IPS-NIHi7 (cell line): ENCODE results near the gene WDFY2.
"Not testable (repeated sequence)": the region's sequence is repeated elsewhere in the genome, so short reads cannot be mapped to it uniquely, and the experiment has no call there.

ENCODE experiments used
- DNase-seq: peaks from one replicate; pipeline ENCODE4 v3.0.0; 2012; ENCODE audit warnings: mixed read lengths; ENCODE audit errors: extremely low spot score

Gene WDFY2

DNA sequence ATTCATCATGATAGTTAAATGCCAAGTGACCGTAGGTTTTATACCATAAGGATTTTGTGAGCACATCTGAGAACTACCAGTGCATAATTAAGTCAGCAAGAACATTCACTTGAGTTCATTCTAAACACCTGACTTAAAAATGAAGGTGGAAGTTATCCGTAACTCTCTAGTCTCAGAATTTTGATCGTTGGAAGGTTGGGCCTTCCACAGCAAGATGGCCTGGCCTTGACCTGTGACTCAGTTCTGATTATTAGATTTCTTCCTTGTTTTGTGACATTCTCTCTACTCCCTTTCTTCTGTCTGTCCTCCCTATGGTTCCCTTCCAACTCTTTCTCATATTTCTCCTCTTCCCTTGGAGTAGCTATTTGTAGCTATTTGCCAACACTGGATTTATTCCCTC lies 20.0 kb upstream of the WDFY2 start:
- no peak for DNase-seq

- DNase-seq: no peak
These were observed 19.6 kb upstream of the WDFY2 start for GRCh38 chr13:51564671-51565070.

DNA sequence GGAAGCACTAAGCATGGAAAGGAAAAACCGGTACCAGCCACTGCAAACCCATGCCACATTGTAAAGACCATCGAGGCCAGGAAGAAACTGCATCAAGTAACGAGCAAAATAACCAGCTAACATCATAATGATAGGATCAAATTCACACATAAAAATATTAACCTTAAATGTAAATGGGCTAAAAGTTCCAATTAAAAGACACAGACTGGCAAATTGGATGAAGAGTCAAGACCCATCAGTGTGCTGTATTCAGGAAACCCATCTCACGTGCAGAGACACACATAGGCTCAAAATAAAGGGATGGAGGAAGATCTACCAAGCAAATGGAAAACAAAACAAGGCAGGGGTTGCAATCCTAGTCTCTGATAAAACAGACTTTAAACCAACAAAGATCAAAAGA lies 15.3 kb upstream of the WDFY2 start:
- not testable (repeated sequence) for DNase-seq

DNA sequence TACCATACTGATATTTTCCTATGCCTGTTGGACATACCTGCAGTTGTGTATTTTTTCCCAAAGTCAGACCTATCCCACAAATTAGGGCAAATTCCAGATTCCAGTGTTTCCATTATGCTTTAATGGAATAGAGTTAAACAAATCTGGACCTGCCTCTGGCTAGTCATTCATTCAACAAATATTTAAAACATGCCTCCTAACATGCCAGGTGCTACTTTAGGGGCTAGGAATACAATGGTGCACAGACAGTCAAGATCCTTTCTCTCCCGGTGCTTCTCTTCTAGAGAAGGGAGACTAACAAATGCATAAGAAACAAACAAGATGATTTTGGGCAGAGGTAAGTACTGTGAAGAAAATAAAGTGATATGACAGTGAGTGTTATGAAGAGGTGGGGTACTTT lies 7.5 kb upstream of the WDFY2 start:
- no peak for DNase-seq

DNA sequence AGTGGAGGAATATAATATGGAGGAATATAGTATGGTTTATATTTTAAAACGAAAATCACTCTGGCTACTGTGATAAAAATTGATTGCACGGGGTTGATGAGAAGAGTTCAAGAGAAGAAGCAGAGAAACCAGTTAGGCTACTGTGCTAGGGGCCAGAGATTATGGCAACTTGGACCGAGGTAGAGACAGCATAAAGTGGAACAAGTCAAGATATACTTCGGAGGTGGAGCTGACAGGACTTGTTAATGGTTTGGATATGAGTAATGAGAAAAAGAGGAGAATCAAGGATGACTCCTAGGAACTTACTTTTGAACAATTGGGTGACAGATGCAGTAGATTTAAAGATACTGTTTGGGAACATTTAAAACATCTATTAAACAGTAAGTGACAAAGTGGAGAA lies 6.6 kb upstream of the WDFY2 start:
- DNase-seq: no peak

DNA sequence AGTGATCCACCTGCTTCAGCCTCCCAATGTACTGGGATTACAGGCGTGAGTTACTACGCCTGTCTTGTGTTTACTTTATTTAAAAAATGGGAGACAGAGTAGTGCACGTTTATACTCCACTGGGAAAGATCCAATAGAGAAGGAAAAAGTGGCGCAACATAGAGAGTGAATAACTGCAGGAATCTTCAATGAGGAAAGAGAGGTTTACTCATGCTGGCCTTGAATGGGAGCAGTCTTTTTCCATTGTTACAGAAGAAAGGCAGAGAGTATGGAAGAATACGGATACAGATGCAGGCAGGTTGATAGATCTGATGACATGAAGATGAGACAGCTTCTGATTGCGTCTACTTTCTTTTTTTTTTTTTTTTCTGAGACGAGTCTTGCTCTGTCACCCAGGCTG lies 4.6 kb upstream of the WDFY2 start:
- no peak for DNase-seq

DNA sequence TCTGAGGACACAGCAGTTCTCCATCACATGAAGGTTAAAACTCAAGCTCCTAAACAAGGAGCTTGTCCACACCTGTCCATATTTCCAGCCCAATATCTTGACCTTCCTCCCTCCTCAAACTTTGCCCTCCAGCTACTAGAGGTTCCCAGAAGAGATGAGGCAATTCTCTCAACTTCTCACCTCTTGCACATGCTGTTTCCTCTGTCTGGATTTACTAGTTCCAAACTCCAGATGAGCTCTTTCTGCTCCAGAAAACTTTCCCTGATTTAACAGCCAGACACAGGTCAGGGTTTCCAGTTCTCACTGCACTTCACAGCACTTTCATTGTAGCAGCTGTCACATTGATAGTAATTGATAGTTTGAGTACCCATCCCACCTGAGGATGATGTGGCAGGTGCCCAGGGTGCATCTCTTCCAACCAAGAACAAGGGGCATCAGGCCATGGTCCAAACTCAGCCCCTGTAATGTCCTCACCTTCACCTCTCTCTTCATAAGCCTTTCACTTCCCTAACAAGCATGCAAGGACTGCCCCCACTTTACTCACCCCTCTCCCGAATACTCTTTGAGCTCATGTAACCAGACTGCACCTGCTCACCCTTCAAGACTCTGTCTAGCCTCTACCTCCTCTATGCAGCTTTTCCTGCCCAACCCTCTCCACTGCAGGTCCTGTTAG lies 3.0 kb upstream of the WDFY2 start:
- DNase-seq: no peak

- peak; percentile 93 for DNase-seq
These were observed 790 bp upstream of the WDFY2 start for GRCh38 chr13:51583469-51583874.

DNA sequence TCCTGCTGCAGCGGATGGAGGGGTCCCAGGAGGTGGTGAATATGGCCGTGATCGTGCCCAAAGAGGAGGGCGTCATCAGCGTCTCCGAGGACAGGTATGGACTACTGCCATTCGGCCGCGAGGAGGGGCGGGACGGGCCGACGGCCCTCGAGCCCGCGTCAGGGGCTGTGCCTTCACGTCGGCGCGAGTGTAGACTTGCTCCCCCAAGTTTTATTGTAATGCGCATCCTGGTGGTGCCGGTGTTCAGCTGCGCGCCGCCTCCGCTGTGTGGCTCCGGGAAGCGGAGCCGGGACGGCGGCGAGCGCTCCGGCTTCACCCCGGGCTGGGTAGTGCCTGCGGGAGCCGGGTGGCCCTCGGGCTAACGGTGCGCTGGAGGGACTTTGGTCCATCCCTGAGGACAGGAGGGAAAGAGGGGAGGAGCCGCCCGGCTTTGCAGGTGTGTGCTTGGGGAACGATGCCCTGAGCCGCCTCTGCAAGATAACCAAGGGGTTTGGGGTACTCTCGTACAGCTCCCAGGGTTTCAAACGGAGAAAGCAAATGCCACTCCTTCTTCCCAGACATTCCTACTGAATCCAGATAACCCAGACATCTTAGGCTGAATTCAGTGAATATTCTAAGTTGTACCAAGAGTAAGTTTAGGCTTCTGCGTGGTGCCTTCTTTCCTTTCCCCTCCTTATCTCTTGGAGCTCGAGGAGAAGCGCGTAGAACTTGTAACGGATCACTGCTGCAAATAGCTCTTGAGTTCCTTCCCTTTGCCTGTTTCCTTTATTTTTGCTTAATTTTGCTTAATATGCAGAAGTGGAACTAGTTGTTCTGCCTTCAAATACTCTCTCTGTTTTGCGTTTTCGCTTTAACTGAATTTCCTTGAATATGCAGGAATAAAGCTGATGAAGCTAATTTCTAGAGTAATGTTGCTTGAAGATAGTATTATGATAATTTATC lies 740 bp downstream of the WDFY2 start:
- peak; percentile 36 for DNase-seq

- no peak for DNase-seq
These were observed 1.4 kb downstream of the WDFY2 start for GRCh38 chr13:51585696-51586095.

- DNase-seq: no peak
These were observed 3.1 kb downstream of the WDFY2 start for GRCh38 chr13:51587372-51587771.

GRCh38 chr13:51588406-51588949 lies 4.2 kb downstream of the WDFY2 start:
- no peak for DNase-seq

DNA sequence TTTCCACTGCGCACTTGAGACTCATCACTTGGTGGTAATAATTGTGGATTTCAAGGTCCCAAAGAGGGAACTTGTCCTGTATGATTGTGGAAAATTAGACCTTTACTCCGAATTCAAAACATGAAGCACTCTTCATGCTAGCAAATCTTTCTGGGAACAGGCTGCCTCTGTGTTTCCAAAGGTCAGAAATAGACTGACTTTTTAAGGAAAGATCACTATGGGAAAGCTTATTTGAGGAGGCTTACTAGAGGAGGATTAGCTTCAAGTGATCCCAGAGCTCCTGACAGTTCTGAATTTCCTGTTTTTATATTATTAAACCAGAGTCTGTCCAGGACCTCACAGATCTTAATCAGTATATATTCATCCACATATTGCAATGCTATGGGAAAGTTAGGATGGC lies 5.5 kb downstream of the WDFY2 start:
- no peak for DNase-seq

DNA sequence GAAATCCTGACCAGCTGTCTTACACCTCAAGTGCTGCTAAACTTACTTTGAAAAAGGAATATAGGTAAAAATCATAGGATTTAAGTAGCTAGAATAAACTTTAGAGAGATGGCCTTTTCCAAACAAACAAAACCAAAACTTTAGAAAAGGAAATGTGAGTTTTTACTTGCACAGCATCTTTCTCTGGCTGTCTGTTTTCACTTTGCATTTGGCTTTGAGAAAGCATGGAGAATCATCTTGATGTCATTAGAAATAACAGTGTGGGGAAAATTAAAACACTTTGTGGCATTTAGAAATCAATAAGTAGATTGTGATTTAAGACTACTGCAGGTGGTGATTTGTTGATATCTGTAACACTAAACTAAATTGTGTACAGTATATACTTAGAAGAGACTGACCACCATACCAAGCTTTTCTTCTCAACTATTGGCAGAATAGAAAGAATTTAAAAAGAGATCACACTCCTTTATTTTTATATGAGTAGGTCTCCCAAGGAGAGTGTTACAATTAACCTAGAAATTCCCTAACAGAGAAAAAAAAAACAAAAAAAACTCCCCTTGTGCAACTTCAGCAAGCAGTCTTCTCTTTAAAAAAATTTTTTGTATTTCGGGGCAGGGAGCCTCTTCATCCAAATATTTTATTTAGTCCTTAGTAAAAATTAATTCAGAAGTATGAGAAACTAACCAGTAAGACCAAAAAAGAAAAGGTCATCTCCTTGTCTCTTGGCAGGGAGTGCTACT lies 6.1 kb downstream of the WDFY2 start:
- DNase-seq: no peak

- DNase-seq: no peak
These were observed 6.8 kb downstream of the WDFY2 start for GRCh38 chr13:51590971-51591627.

DNA sequence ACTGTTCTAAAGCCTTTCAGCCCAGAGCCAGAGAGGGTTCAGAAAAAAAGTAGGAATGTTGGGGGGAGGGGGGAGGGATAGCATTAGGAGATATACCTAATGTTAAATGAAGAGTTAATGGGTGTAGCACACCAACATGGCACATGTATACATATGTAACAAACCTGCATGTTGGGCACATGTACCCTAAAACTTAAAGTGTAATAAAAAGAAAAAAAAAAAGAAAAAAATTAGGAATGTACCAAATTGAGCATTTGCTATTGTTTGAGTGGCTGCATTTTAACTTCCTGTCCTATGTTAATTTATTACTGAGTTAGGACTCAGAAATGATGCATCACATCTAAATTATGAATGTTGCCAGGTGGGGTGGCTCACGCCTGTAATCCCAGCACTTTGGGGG lies 7.7 kb downstream of the WDFY2 start:
- DNase-seq: not testable (repeated sequence)

DNA sequence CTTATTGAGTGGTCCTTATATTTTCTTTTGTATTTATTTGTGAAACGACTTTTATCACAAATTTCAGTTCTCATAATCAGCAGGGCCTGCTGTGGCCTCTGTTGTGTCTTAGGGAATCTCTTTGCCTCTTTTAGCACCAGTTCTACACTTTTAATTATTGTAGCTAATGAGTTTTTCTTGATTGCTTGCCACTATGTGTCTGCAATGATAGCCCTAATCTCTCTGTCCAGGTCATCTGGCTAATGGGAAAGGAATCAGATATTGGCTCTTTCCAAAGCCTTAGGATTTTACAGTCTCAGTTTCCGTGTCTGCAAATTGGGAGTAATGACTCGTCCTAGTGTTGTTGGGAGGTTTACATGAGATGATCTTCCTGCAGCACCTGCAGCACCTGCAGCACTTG lies 10.2 kb downstream of the WDFY2 start:
- DNase-seq: no peak

DNA sequence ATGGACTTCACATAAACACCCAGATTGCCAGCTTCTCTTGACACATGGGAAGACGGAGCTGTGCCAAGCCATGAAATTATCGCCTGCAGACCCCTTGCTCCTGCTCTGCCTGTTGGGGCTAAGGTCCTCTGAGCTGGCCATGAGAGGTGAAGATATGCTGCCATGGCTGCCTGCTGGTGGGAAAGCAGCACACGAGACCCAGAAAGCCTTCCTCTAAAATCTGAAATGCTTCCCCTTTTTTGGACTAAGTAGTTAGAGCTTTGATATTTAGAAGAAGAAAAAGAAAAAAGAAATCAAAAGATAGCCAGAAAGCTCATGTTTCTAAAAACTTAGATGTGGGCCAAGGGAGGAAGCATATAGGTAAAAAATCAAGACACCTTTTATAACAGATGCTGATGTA lies 11.2 kb downstream of the WDFY2 start:
- no peak for DNase-seq

DNA sequence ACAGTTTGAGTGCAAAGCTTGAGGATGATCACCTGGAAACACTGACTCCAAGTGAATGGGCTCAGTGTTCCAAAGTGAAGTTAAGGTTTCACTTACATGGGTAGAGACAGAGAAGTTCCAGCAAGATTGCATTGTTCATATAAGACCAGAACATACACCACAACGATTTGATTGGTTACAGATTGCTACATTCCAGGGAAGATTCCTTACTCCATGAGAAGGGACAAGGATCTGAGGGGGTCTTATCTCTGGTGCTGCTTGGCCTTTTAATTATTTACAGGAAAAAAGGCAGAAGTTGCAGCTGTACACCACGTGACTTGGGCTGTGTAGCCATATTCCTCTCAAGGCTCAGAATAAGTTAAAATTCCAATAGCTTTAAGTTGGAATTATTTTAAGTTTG lies 12.3 kb downstream of the WDFY2 start:
- DNase-seq: no peak

DNA sequence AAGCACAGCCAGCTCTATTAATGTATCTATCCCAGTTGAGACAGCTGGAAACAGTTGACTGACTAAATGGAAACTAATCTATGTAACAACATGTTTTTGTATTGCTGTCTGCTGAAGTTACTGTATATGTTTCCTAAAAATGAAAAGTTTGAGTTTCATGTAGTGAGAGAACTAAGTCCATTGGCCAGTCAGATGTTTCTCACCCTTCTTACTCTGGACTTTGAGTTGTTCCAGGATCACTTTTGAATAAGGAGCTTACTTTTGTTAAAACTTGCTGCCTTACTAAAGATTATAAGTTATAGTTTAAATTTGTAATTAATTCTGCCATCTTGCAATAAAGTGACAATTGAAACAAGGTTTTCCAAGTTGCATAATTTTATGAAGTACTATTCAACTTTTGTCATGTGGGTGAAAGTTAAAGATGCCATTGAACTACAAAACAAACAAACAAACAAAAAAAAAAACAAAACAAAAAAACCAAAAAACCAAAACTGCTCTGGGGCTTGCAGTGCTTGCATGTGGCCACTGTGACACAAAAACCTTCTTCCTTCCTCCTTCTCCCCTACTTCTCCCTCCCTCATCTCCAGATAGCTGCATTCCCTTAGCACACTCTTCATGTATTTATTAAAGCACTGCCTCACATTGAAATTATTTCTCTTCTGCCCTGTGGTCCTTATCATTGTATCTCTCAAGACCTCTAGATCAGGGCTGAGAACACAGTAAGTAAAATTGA lies 15.3 kb downstream of the WDFY2 start:
- DNase-seq: no peak

GRCh38 chr13:51600703-51601102 lies 16.4 kb downstream of the WDFY2 start:
- DNase-seq: no peak
